ENCODE results near the gene CFAP299.
"Not testable (repeated sequence)": the region's sequence is repeated elsewhere in the genome, so short reads cannot be mapped to it uniquely, and the experiment has no call there.

The CFAP299 gene

GRCh38 chr4:80335554-80336358, at the start of gene CFAP299:
CFAP299 (plus strand) TSS chr4:80335730.
- peak within 1 kb of the TSS; percentile 79 for H3K4me3 ChIP-seq (ENCODE audit: low read depth, low read length)
- no peaks in the 10 kb centered on the region for H3K27me3 ChIP-seq (replicated peaks)
- H3K36me3 ChIP-seq (replicated peaks): no peaks in the 10 kb centered on the region
- peak; percentile 93 for DNase-seq
- in situ Hi-C loops (cut with HindIII; ENCODE audit: low pct_ligation_motif_present, low sequenced_read_pairs): no loop called here
- TF ChIP-seq CTCF (IDR thresholded peaks at IDR 0.05; ENCODE audit: low read depth, low read length, missing control alignments): peak; percentile 76
- H3K27ac ChIP-seq: no peak within 1 kb of the TSS

GRCh38 chr4:80286451-80286850, 49.1 kb upstream of the CFAP299 start:
- in situ Hi-C loops (cut with HindIII; ENCODE audit: low pct_ligation_motif_present, low sequenced_read_pairs): no loop called here
- no peaks in the 10 kb centered on the region for H3K27me3 ChIP-seq (replicated peaks)
- peaks cover 3% of the 10 kb centered on the region for H3K36me3 ChIP-seq (replicated peaks)
- TF ChIP-seq CTCF (IDR thresholded peaks at IDR 0.05; ENCODE audit: low read depth, low read length, missing control alignments): no peak
- no peak for DNase-seq
- no peak overlapping the region for H3K27ac ChIP-seq
- no peak overlapping the region for H3K4me3 ChIP-seq (ENCODE audit: low read depth, low read length)

- H3K4me3 ChIP-seq (ENCODE audit: low read depth, low read length); in situ Hi-C loops (cut with HindIII; ENCODE audit: low pct_ligation_motif_present, low sequenced_read_pairs); H3K27ac ChIP-seq; H3K36me3 ChIP-seq (replicated peaks); H3K27me3 ChIP-seq (replicated peaks); DNase-seq: not testable (repeated sequence)
These were observed 44.9 kb upstream of the CFAP299 start for GRCh38 chr4:80290665-80291064.

GRCh38 chr4:80294206-80294605, 41.3 kb upstream of the CFAP299 start:
- H3K4me3 ChIP-seq (ENCODE audit: low read depth, low read length): no peak overlapping the region
- in situ Hi-C loops (cut with HindIII; ENCODE audit: low pct_ligation_motif_present, low sequenced_read_pairs): no loop called here
- H3K27ac ChIP-seq: no peak overlapping the region
- H3K27me3 ChIP-seq (replicated peaks): no peaks in the 10 kb centered on the region
- TF ChIP-seq CTCF (IDR thresholded peaks at IDR 0.05; ENCODE audit: low read depth, low read length, missing control alignments): no peak
- no peak for DNase-seq
- H3K36me3 ChIP-seq (replicated peaks): no peaks in the 10 kb centered on the region

GRCh38 chr4:80295336-80295735, 40.2 kb upstream of the CFAP299 start:
- H3K4me3 ChIP-seq (ENCODE audit: low read depth, low read length): no peak overlapping the region
- no peaks in the 10 kb centered on the region for H3K27me3 ChIP-seq (replicated peaks)
- H3K27ac ChIP-seq: no peak overlapping the region

GRCh38 chr4:80295826-80296225, 39.7 kb upstream of the CFAP299 start:
- no peak for DNase-seq
- TF ChIP-seq CTCF (IDR thresholded peaks at IDR 0.05; ENCODE audit: low read depth, low read length, missing control alignments): no peak
- no peaks in the 10 kb centered on the region for H3K36me3 ChIP-seq (replicated peaks)
- in situ Hi-C loops (cut with HindIII; ENCODE audit: low pct_ligation_motif_present, low sequenced_read_pairs): no loop called here
- no peak overlapping the region for H3K4me3 ChIP-seq (ENCODE audit: low read depth, low read length)
- no peaks in the 10 kb centered on the region for H3K27me3 ChIP-seq (replicated peaks)
- no peak overlapping the region for H3K27ac ChIP-seq

More at GRCh38 chr4:80295336-80295735, 40.2 kb upstream of the CFAP299 start:
- TF ChIP-seq CTCF (IDR thresholded peaks at IDR 0.05; ENCODE audit: low read depth, low read length, missing control alignments): no peak
- in situ Hi-C loops (cut with HindIII; ENCODE audit: low pct_ligation_motif_present, low sequenced_read_pairs): no loop called here
- no peak for DNase-seq
- no peaks in the 10 kb centered on the region for H3K36me3 ChIP-seq (replicated peaks)

All from brain microvascular endothelial cell (primary cell).